Neural cell (in vitro differentiated cells): ENCODE results near the gene RGS10. TPM values are rescaled to one million over a fixed set of nuclear protein-coding genes. Genes with fewer than 3 reads are reported as not detected.
"Not testable (repeated sequence)": the region's sequence is repeated elsewhere in the genome, so short reads cannot be mapped to it uniquely, and the experiment has no call there.

ENCODE experiments used
- H2AFZ ChIP-seq: fragments of 200-600, 300-800 bp; sonication (generic), shearing (Covaris generic); 2 replicates; pipeline ENCODE4 v1.6.0; 2014; ENCODE audit warnings: low read depth, mild to moderate bottlenecking, antibody characterized with exemption, low read length, moderate library complexity
- H3F3A ChIP-seq: fragments of 200-600 bp; shearing (Covaris generic); 2 replicates; pipeline ENCODE4 v1.6.1; 2016; ENCODE audit warnings: mild to moderate bottlenecking, moderate library complexity, mixed read lengths, antibody characterized with exemption, low read length; ENCODE audit not compliant: insufficient read depth, poor library complexity, severe bottlenecking
- H3K27ac ChIP-seq: fragments of 200-600, 300-800 bp; sonication (generic), shearing (Covaris generic); 2 replicates; pipeline ENCODE4 v1.5.1; 2014; ENCODE audit warnings: mild to moderate bottlenecking, low read length, moderate library complexity
- H3K27me3 ChIP-seq: fragments of 300-800, 200-600 bp; sonication (generic), shearing (Covaris generic); 2 replicates; pipeline ENCODE4 v1.6.0; 2014; ENCODE audit warnings: mild to moderate bottlenecking, low read depth, low read length, moderate library complexity; ENCODE audit not compliant: insufficient read depth
- H3K36me3 ChIP-seq: fragments of 300-800, 200-600 bp; sonication (generic), shearing (Covaris generic); 2 replicates; pipeline ENCODE4 v1.5.1; 2014; ENCODE audit warnings: mild to moderate bottlenecking, antibody characterized with exemption, low read length, moderate library complexity; ENCODE audit not compliant: insufficient read depth
- H3K4me2 ChIP-seq: fragments of 300-800, 200-600 bp; sonication (generic), shearing (Covaris generic); 2 replicates; pipeline ENCODE4 v1.6.0; 2014; ENCODE audit warnings: mild to moderate bottlenecking, low read length
- H3K4me3 ChIP-seq: fragments of 300-800, 200-600 bp; sonication (generic), shearing (Covaris generic); 2 replicates; pipeline ENCODE4 v1.5.1; 2014; ENCODE audit warnings: mild to moderate bottlenecking, low read length, moderate library complexity
- H3K79me2 ChIP-seq: fragments of 200-600 bp; shearing (Covaris generic); replicated peaks from 2 replicates; pipeline ENCODE4 v1.6.0; 2014; ENCODE audit warnings: mild to moderate bottlenecking, low read length, moderate library complexity; ENCODE audit not compliant: insufficient read depth
- H3K9ac ChIP-seq: fragments of 300-800, 200-600 bp; sonication (generic), shearing (Covaris generic); 2 replicates; pipeline ENCODE4 v1.6.1; 2016; ENCODE audit warnings: mild to moderate bottlenecking, low read length, mixed read lengths
- H3K9me2 ChIP-seq: fragments of 200-600 bp; shearing (Covaris generic); 2 replicates; pipeline ENCODE4 v1.6.1; 2016; ENCODE audit warnings: mild to moderate bottlenecking, low read length, mixed read lengths; ENCODE audit not compliant: insufficient read depth
- H3K9me3 ChIP-seq: fragments of 200-600, 300-800 bp; sonication (generic), shearing (Covaris generic); 2 replicates; pipeline ENCODE4 v1.6.1; 2016; ENCODE audit warnings: mild to moderate bottlenecking, mixed run types, low read length, moderate library complexity, mixed read lengths
- H4K20me1 ChIP-seq: fragments of 200-600 bp; shearing (Covaris generic); 2 replicates; pipeline ENCODE4 v1.6.1; 2016; ENCODE audit warnings: mild to moderate bottlenecking, mixed run types; ENCODE audit not compliant: insufficient read depth
- CTCF ChIP-seq: fragments of 450-650 bp; IDR thresholded peaks from 2 replicates; pipeline ENCODE4 v1.5.1; 2014; ENCODE audit warnings: antibody characterized with exemption, mild to moderate bottlenecking, moderate library complexity; ENCODE audit not compliant: poor library complexity, severe bottlenecking
- EP300 ChIP-seq: fragments of 450-650 bp; conservative IDR thresholded peaks from 2 replicates; pipeline ENCODE4 v1.6.1; 2014; ENCODE audit warnings: antibody characterized with exemption, mild to moderate bottlenecking, moderate library complexity; ENCODE audit not compliant: poor library complexity, severe bottlenecking
- EZH2 ChIP-seq: fragments of 200-600, 300-800 bp; shearing (Covaris generic), sonication (generic); IDR thresholded peaks from 2 replicates; pipeline ENCODE4 v1.6.1; 2014; ENCODE audit warnings: antibody characterized with exemption, low read length, borderline replicate concordance, mild to moderate bottlenecking; ENCODE audit not compliant: insufficient read depth, poor library complexity, severe bottlenecking
- MXI1 ChIP-seq: fragments of 450-650 bp; conservative IDR thresholded peaks from 2 replicates; pipeline ENCODE4 v1.6.1; 2014; ENCODE audit warnings: antibody characterized with exemption, mild to moderate bottlenecking; ENCODE audit not compliant: poor library complexity, severe bottlenecking
- POLR2AphosphoS5 ChIP-seq: IDR thresholded peaks from 2 replicates; pipeline ENCODE4 v1.6.1; 2012
- RAD21 ChIP-seq: fragments of 450-650 bp; conservative IDR thresholded peaks from 2 replicates; pipeline ENCODE4 v1.6.1; 2014; ENCODE audit warnings: antibody characterized with exemption, mild to moderate bottlenecking, moderate library complexity
- REST ChIP-seq: IDR thresholded peaks from 2 replicates; pipeline ENCODE4 v1.6.1; 2012; ENCODE audit warnings: borderline replicate concordance
- SMC3 ChIP-seq: fragments of 450-650 bp; conservative IDR thresholded peaks from 2 replicates; pipeline ENCODE4 v1.6.1; 2014; ENCODE audit warnings: antibody characterized with exemption, mild to moderate bottlenecking, moderate library complexity; ENCODE audit not compliant: poor library complexity
- TAF1 ChIP-seq: IDR thresholded peaks from 2 replicates; pipeline ENCODE4 v1.6.1; 2012; ENCODE audit warnings: low read depth
- polyA plus RNA-seq: library from polyadenylated mRNA; depleted of rRNA; stranded (reverse); fragments of >200 nt; gene quantifications from 2 replicates; pipeline ENCODE4 v1.2.3, GENCODE V29; 2014

Gene RGS10
- polyA plus RNA-seq, 1 donor from 2014 or later: 2.6 TPM

GRCh38 chr10:119533473-119533872, 9.0 kb downstream of the RGS10 start:
- Histone ChIP-seq H4K20me1 (no peaks in the 10 kb centered on the region), H3K9ac (no peak overlapping the region), H3K36me3 (no peaks in the 10 kb centered on the region), H3K9me2 (no peaks in the 10 kb centered on the region), H3K4me3 (no peak overlapping the region), H3K4me2 (no peak overlapping the region), H2AFZ (no peak overlapping the region), H3K79me2 (no peaks in the 10 kb centered on the region), H3K9me3 (no peaks in the 10 kb centered on the region), H3K27me3 (no peaks in the 10 kb centered on the region), H3K27ac (no peak overlapping the region), H3F3A (no peaks in the 10 kb centered on the region)
- TF ChIP-seq RAD21 (no peak), SMC3 (no peak), CTCF (no peak), TAF1 (no peak), MXI1 (no peak), POLR2AphosphoS5 (no peak), EP300 (no peak), EZH2 (no peak), REST (no peak)

- H4K20me1 ChIP-seq, H3K9me2 ChIP-seq, H3K79me2 ChIP-seq, H3K4me3 ChIP-seq, H3K4me2 ChIP-seq, H3K9ac ChIP-seq, H3K36me3 ChIP-seq, H3K27ac ChIP-seq, H2AFZ ChIP-seq, H3F3A ChIP-seq, H3K9me3 ChIP-seq, H3K27me3 ChIP-seq: not testable (repeated sequence)
These were observed 9.7 kb downstream of the RGS10 start for GRCh38 chr10:119532791-119533190.

- H3K9me2 ChIP-seq, H4K20me1 ChIP-seq: not testable (repeated sequence)
These were observed 10.3 kb downstream of the RGS10 start for GRCh38 chr10:119532251-119532650.

More at GRCh38 chr10:119532251-119532650, 10.3 kb downstream of the RGS10 start:
- H3K4me3 ChIP-seq, H3K9me3 ChIP-seq, H3K27me3 ChIP-seq, H3K9ac ChIP-seq, H2AFZ ChIP-seq, H3K79me2 ChIP-seq, H3K27ac ChIP-seq, H3K4me2 ChIP-seq, H3K36me3 ChIP-seq, H3F3A ChIP-seq: not testable (repeated sequence)
